GM18907 (cell line): ENCODE data around the gene TRRAP.
"Not testable (repeated sequence)": the region's sequence is repeated elsewhere in the genome, so short reads cannot be mapped to it uniquely, and the experiment has no call there.

Experiments
- ATAC-seq: cut with Tn5 transposase; IDR thresholded peaks from one replicate; pipeline ENCODE4 v1.9.1; 2021; ENCODE audit warnings: mild to moderate bottlenecking, moderate library complexity; ENCODE audit not compliant: unreplicated experiment

TRRAP gene

GRCh38 chr7:99044858-99045257 lies 166.5 kb downstream of the TRRAP start:
- ATAC-seq = not testable (repeated sequence)

- ATAC-seq = not testable (repeated sequence)
Measured at GRCh38 chr7:99046262-99046661, 167.9 kb downstream of the TRRAP start.

GRCh38 chr7:99046722-99047121 lies 168.4 kb downstream of the TRRAP start:
- no peak for ATAC-seq

- ATAC-seq = no peak
Measured at GRCh38 chr7:99047526-99048077, 169.3 kb downstream of the TRRAP start.

DNA sequence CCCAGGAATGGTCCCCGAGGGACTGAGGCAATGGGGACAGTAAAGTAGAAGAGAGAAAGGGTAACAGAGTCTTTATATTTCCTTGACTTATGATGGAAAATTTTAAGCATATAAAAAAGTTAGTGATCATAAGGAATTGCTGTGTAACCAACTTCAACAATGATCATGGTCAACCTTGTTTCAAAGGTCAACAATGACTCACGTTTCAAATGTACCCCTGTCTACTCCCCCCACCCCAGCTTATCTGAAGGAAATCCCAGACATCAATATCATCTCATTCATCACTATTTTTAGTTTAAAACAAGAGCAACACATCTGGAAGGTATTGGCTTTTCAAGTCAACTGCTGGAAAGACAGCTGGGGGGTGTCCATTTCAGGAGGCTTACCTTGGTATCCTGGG lies 172.6 kb downstream of the TRRAP start:
- ATAC-seq = no peak

DNA sequence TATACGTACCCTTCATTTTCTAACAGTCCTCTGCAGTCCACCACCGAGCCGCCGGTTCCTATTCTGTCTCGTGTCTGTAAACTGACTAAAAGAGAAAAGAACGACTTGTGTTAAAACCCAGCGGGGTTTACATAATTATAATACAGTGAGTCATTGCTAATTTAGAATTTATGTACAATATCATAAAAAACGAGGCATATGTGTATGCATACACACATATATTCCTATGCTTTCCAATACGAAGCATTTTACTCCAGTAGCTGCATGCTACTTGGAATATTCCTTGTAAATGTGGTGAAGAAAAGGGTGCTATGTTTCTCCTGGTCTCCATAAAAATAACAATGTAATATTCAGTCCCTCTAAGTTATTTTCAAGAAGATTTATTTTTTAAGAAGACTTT lies 176.4 kb downstream of the TRRAP start:
- ATAC-seq = no peak

DNA sequence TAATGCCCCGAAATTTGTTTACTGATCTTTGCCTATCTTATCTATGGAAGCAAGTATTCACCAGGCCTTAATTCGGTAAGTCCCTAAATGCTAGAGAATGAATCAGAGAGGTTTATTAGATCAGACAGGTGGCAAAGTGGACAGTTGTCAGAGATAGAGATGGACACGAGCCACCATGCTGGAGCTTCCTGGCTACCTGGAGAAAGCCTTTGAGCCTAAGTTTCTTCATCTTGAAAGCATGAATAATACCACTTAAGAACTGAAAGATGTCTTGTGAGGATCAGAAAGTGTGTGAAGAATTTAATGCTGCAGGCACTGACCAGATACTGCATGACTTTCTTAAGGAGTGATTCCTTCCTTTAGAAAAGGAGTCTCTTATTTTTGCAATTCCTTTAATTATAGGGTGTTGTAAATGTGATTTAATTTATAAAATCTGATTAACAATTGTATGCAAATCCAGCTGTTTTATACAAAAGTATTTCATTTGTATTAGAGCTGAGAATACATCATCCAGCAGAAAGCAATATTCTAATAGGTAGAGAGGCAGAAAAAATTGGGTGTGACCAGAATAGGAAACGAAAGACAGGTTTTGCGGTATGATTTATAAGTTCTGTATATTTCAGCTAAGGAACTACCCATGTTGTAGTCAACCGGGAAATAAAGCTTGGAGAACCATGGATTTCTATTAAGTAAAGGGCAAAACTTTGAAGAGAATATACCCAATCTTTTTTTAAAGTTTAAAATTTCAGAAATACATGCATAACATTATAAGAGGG lies 182.9 kb downstream of the TRRAP start:
- ATAC-seq = no peak
